NOMO-1 treated with DMSO at 0.1 percent for 48 hours (cell line): ENCODE results near the gene SOX2.

Experiments
- DNase-seq: peaks from one replicate; lab custom pipeline; 2025; ENCODE audit not compliant: unreplicated experiment; lab: John Stamatoyannopoulos, UW

Gene SOX2

DNA sequence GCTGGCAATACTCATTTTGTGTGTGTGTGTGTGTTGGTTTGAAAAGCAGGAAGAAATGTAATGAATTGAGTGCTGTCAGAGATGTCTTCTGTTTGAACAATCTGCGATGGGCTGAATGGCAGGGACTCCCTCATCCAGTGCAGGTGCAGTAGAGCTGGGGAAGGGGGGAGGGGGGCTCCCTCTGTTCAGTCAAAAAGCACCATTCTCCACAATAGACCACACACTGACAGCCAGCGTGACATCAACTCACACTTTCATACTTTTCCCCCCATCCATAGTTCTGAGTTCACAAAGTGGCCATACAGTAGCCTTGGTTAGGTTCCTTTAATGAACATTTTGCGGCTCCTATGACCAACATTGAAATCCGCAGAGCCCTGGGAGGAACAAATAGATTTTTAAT lies 10.4 kb downstream of the SOX2 start:
- DNase-seq: no peak

DNA sequence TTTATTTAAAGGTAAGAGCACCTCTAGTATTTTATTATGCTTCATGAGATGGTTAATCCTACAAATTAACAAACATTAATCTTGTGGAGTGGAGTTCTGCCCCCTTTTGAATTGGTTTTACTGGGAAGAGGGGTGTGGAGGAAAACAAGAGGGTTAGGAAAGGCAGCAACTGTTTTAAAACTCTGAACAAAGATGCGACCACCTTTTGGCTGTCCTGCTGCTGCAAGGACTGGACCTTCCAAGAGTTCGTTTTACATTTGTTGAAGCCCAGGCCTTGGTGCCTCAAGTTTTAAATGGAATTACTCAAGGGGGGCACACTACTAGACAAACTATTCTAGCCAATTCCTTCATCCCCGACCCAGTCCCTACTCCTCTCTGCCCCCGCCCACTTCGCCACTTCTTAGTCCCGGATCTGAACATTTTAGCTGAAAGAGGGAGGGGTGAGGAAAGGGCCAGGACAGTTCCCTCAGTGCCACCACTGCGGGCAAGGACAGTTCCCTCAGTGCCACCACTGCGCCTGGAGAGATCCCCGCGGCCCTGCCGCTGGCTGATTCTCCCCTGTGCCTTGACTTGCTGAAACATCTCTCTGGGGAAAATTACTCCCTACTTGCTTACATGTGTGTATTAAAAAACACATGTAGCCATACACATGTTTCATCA lies 11.2 kb downstream of the SOX2 start:
- no peak for DNase-seq

- no peak for DNase-seq
Observed at GRCh38 chr3:181723625-181724191, 12.0 kb downstream of the SOX2 start.

- DNase-seq: no peak
Observed at GRCh38 chr3:181724192-181724965, 12.7 kb downstream of the SOX2 start.

GRCh38 chr3:181725131-181725731 lies 13.5 kb downstream of the SOX2 start:
- no peak for DNase-seq

DNA sequence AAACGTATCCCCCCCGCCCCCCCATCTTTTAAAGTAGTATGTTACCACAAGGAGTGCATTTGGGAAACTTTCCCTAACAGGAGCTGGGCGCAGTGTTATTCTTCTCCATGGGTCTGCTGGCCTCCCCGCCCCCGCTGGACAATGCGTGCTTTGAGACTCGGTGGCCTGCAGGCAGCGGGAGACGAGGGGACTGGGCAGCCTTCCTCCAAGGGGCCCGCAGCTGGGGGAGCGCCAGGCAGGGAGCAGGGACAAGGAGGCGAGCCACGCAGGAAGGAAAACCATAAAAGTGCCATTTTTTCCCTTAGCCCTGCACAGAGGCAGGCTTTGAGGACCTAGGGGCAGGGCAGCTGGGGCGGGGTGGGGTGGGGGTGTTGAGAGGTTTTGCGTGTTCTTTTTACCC lies 14.1 kb downstream of the SOX2 start:
- no peak for DNase-seq

GRCh38 chr3:181726351-181727330 lies 14.9 kb downstream of the SOX2 start:
- DNase-seq: no peak

- no peak for DNase-seq
Observed at GRCh38 chr3:181727341-181728032, 15.8 kb downstream of the SOX2 start.

DNA sequence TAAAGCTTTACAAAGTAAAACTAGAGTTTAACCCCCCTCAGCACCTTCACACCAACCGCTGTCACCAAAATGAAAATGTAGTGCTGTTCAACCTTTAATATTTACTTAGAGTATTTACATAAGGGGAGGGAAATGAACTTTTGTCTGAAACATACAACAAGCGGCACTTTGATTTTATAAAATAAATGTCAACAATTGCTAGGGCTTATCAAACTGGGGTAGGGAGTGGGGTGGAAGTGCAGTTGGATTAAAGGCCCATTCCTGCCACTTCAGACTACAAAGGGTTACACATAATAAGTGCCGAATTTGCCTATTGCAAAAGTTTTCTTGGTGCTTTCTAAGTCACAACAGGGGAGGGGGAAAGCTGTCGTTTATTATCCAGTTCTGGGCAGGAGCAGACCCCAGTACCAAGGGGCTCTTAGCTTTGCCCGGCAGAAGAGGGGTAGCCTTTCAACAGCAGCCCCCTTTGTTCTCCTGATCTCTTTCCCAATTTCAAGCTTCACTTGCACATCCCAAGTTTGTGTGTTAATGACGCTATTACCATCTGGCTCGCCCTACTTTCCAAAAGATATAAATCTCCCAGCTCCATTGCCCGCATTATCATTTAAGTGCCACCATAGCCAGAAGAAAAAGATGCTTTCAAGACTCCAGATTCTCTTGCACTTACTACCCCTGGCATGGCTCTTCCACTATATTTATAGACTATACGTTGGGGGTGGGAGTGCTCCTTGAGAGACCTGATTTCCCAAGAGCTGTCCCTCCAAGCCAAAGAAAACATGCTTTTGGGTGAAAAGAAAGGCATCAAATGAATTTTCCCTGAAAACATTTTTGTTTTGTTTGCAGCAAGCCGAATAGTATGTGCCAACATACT lies 17.0 kb downstream of the SOX2 start:
- no peak for DNase-seq

DNA sequence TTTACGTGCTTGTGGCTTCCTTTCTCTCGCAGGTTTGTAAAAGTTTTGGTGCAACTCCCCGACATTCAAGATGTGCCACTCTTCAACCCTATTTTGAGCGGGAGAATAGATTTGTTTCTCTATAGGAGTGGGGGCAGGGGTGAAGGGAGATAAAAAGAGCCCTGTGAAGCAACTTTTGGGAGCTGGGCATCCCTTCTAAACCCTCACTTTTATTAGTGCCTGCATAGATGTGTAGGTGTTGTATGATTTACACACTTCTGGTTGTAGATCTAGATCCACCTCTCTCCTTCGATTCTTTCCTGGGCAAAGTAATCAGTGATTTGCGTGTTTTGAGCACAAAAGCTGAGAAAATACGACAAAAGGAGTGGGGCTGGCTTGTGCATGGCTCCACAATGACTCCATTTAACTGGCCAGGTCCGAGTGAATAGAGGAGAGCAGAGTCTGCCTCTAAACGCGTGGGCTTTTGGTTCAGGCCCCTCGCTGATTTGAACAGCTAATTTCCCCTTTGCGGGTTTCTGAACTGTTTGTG lies 17.7 kb downstream of the SOX2 start:
- no peak for DNase-seq

GRCh38 chr3:181730316-181730715 lies 18.6 kb downstream of the SOX2 start:
- no peak for DNase-seq

DNA sequence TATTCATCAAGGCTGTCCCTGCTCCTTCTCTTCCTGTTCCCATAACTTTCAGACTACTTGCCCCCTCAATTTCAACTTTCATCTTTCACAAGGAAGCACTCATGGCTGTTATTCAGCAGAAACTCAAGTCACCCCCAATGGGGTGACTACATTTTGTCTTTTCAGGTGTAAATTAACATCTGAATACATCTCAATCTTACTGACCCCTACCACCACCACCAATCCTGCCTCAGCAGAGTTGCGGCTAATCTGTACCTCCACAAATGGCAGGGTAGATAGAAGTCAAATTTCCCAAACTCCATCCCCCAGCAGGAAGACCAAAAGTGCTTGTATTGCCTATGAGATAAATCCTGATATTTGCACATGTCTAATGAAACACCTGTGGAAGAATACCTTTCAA lies 19.2 kb downstream of the SOX2 start:
- DNase-seq: no peak

- DNase-seq: no peak
Observed at GRCh38 chr3:181735911-181736310, 24.2 kb downstream of the SOX2 start.

GRCh38 chr3:181738551-181738950 lies 26.8 kb downstream of the SOX2 start:
- no peak for DNase-seq

DNA sequence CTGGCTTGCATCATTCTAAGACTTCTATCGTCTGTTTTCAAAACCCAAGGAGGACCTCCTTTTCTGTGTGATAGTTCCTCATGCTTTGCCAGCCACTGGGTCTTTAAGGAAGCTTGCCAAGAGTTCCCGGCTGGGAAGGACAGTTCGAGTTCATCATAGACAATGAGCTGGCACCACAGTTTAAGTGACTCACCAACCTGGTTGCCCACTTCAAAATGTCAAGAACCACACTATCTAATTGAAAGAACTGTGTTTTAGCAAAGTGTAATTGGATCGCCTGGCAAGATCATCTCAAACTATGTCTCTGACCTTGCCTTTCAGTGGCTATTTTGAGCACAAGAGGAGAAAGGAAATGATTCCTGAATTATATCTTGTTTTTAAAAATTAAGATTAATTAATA lies 27.9 kb downstream of the SOX2 start:
- DNase-seq: no peak

GRCh38 chr3:181741417-181741816 lies 29.7 kb downstream of the SOX2 start:
- DNase-seq: no peak

DNA sequence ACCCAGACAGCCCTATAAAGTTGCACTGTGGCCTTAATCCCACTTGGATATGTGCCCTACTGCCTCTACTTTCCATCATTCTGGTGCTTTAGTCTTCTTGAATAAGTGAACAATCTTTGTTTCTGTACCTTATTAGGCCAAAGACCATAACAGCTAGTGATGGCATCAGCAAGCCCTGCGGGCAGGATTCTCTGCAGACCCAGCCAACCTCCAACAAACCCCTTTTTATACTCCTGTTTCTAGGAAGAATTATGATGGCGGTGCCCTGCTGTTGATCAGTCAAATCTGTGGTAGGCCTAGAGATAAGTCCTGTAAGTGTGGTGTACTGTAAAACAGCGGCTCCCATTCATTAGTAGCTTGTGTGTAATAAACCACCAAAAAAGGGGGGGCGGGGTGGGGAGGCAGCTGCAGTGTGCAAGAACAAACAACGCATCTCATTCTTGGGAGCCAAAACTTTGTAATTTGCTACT lies 40.5 kb downstream of the SOX2 start:
- no peak for DNase-seq

- DNase-seq: no peak
Observed at GRCh38 chr3:181753391-181753790, 41.7 kb downstream of the SOX2 start.

DNA sequence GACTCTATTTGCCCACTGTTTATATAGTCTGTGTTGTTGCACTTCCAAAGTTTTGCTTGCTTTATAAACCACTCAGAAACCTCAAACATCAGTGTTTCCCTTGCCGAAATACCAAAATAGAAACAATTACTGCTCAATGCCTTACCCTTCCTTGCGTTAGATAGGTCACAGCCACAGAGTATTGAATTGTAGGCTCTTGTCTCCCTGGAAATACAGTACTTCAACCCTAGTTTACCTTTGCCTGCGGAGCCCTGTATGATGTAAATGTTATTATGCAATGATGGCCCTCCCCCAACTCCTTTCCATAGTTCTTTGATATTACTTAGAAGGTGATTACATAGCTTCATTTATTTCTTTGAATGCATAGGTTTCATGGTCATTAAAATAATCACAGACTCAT lies 44.2 kb downstream of the SOX2 start:
- DNase-seq: no peak
